K562 (cell line): ENCODE measurements around the gene COX6A1. TPM values are rescaled to one million over a fixed set of nuclear protein-coding genes. Genes with fewer than 3 reads are reported as not detected.

ENCODE experiments used
- ATF2 ChIP-seq: sonication (generic); formaldehyde crosslinking; IDR thresholded peaks from 2 replicates; pipeline ENCODE4 v1.8.1; 2022; ENCODE audit warnings: missing genetic modification reagents
- BCLAF1 ChIP-seq, 2 experiments: fragments of 450-650 bp in 1 of 2; IDR thresholded peaks; 2 replicates each; pipeline ENCODE4 v1.6.1; 2011 to 2017; ENCODE audit warnings: low read depth in 2 of 2, antibody characterized with exemption in 1 of 2, borderline replicate concordance in 1 of 2, low read length in 1 of 2, mild to moderate bottlenecking in 1 of 2, mixed read lengths in 1 of 2; ENCODE audit not compliant: control insufficient read depth in 1 of 2
- DPF2 ChIP-seq: fragments of 450-650 bp; IDR thresholded peaks from 2 replicates; pipeline ENCODE4 v1.6.1; 2016
- EP400 ChIP-seq: fragments of 450-650 bp; IDR thresholded peaks from 2 replicates; pipeline ENCODE4 v1.6.1; 2017; ENCODE audit warnings: antibody characterized with exemption, mild to moderate bottlenecking, moderate library complexity
- FOXP4 ChIP-seq: sonication (generic); formaldehyde crosslinking; IDR thresholded peaks from 2 replicates; pipeline ENCODE4 v1.8.0; 2022; ENCODE audit warnings: mild to moderate bottlenecking, missing genetic modification reagents, borderline replicate concordance
- HINFP ChIP-seq: fragments of 450-650 bp; conservative IDR thresholded peaks from 2 replicates; pipeline ENCODE4 v1.6.1; 2016; ENCODE audit warnings: missing genetic modification characterization, low read depth, mild to moderate bottlenecking, control low read depth, missing compliant biosample characterization
- IFI16 ChIP-seq: fragments of 250-450 bp; sonication (Bioruptor Pico); IDR thresholded peaks from 2 replicates; pipeline ENCODE4 v2.1.2; 2022; ENCODE audit warnings: mild to moderate bottlenecking, inconsistent platforms
- MAX ChIP-seq: sonication (generic); formaldehyde crosslinking; IDR thresholded peaks from 2 replicates; pipeline ENCODE4 v1.9.0; 2022; ENCODE audit warnings: mild to moderate bottlenecking, missing genetic modification reagents
- MCM3 ChIP-seq: fragments of 450-650 bp; IDR thresholded peaks from 2 replicates; pipeline ENCODE4 v1.6.1; 2016
- NCOA1 ChIP-seq: fragments of 450-650 bp; IDR thresholded peaks from 2 replicates; pipeline ENCODE4 v1.6.1; 2016; ENCODE audit warnings: low read depth
- NRF1 ChIP-seq, 2 experiments: fragments of 450-650 bp; IDR thresholded peaks in 1 of 2; conservative IDR thresholded peaks in 1 of 2; 2 replicates each; pipeline ENCODE4 v1.6.1; 2014; ENCODE audit warnings: mild to moderate bottlenecking in 2 of 2
- RBM25 ChIP-seq: fragments of 200-400 bp; formaldehyde crosslinking; IDR thresholded peaks from 2 replicates; pipeline ENCODE4 v1.6.1; 2018; ENCODE audit warnings: low read length, low read depth, moderate library complexity; ENCODE audit not compliant: severe bottlenecking
- RNF219 ChIP-seq: fragments of 250-450 bp; sonication (Bioruptor Pico); IDR thresholded peaks from 2 replicates; pipeline ENCODE4 v1.5.0; 2022; ENCODE audit warnings: mild to moderate bottlenecking
- SMARCA5 ChIP-seq: fragments of 450-650 bp; IDR thresholded peaks from 2 replicates; pipeline ENCODE4 v1.6.1; 2016
- TAF9B ChIP-seq: fragments of 450-650 bp; IDR thresholded peaks from 2 replicates; pipeline ENCODE4 v1.6.1; 2018; ENCODE audit warnings: mild to moderate bottlenecking; ENCODE audit not compliant: partially characterized antibody
- ZNF134 ChIP-seq: fragments of 250-450 bp; sonication (Bioruptor Pico); conservative IDR thresholded peaks from 2 replicates; pipeline ENCODE4 v1.4.0; 2020
- ZNF347 ChIP-seq: fragments of 450-650 bp; formaldehyde crosslinking; IDR thresholded peaks from 2 replicates; pipeline ENCODE4 v1.4.0; 2020; ENCODE audit warnings: low read depth, mild to moderate bottlenecking, moderate library complexity
- polyA plus RNA-seq, 8 experiments: library from polyadenylated mRNA; depleted of rRNA in 4 of 8; stranded (reverse) in 5 of 8; unstranded in 3 of 8; fragments of >200 nt; fragmentation: Nextera tagmentation in 2 of 8; fragmentation: Illumina TruSeq in 1 of 8; extraction: Ambion mirVana in 2 of 8; extraction: Trizol in 1 of 8; gene quantifications; 2 replicates each; pipeline versions ENCODE4 v1.2.1 to v1.2.3, GENCODE V29; 2011 to 2014; ENCODE audit warnings: inconsistent platforms in 1 of 8, missing spikeins in 1 of 8
- total RNA-seq, 7 experiments: library from RNA; depleted of rRNA in 6 of 7; stranded (reverse); fragments of >200 nt in 6 of 7; fragmentation: Illumina TruSeq in 2 of 7; extraction: Trizol in 2 of 7; gene quantifications; 2 replicates each; pipeline versions ENCODE4 v1.2.1 to v1.2.3, GENCODE V29; 2011 to 2021; ENCODE audit warnings: low replicate concordance in 1 of 7

COX6A1 gene
- total and polyA plus RNA-seq, 9 of the 15 experiments (the other 6 are each of a cell fraction or from before 2014, with no cell fraction given): 414 to 4,142 (median 931) TPM

- TF ChIP-seq ATF2 (CRISPR knock-in tag) (no peak), HINFP (no peak), ZNF347 (CRISPR knock-in tag) (no peak), BCLAF1 (IDR thresholded peaks at IDR 0.05; ENCODE audit: borderline replicate concordance in 1 of 2, control insufficient read depth in 1 of 2, low read depth in 2 of 2, low read length in 1 of 2) (no peak), TAF9B (no peak), DPF2 (peak; percentile 20; the same call in 1 of the 2 replicates), NCOA1 (no peak), IFI16 (CRISPR knock-in tag) (no peak), MCM3 (no peak), RBM25 (peak; percentile 24), EP400 (peak; percentile 73), FOXP4 (CRISPR knock-in tag) (0 out of 2 replicates have a peak, but pooled peaks have one; percentile 74), MAX (CRISPR knock-in tag) (peak; percentile 68), NRF1 (conservative IDR thresholded peaks at IDR 0.05 in 1 of 2, IDR thresholded peaks at IDR 0.05 in 1 of 2) (peak; percentile 93 to 95), SMARCA5 (no peak), ZNF134 (CRISPR knock-in tag) (no peak), RNF219 (CRISPR knock-in tag) (no peak)
Observed at GRCh38 chr12:120469450-120470149, 31.7 kb downstream of the COX6A1 start, which contains the start of gene SRSF9 (continued).
